ENCODE data around the gene EPB41L4A. TPM values are rescaled to one million over a fixed set of nuclear protein-coding genes. Genes with fewer than 3 reads are reported as not detected.

EPB41L4A gene
- total RNA-seq, 1 experiment from 2014 or later, result 28.6 TPM

DNA sequence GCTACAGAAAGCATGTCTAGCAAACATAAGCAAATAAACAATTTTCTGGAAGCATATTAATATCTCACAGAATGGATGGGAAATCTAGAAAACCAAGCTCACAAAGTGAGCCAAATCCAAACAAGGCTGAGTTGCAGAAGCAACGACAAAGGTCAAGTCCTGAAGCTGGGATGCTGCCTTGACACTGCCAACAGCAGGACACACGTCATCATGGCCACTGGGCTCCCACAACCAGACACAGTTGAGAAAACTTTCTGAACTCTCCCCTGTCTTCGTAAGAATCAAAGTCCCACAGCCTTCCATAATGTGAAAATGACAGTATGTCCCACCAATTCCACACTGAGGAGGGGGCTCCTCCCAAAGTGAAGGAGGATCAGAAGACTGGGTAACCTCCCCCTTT, 37.6 kb downstream of the EPB41L4A start:
- intact Hi-C loops (cut with micrococcal nuclease; ENCODE audit: unreplicated experiment), result no loop called here
- Mint-ChIP-seq H3K9me3 (ENCODE audit: low read depth, unreplicated experiment) (no peaks in the 10 kb centered on the region), H3K27ac (ENCODE audit: unreplicated experiment) (no peak overlapping the region), H3K36me3 (ENCODE audit: insufficient read depth, unreplicated experiment) (no peaks in the 10 kb centered on the region), H3K27me3 (ENCODE audit: unreplicated experiment) (no peaks in the 10 kb centered on the region), H3K4me3 (ENCODE audit: low read depth, unreplicated experiment) (no peak overlapping the region), H3K4me1 (ENCODE audit: low read depth, unreplicated experiment) (no peaks in the 10 kb centered on the region)
- no peak for DNase-seq
- no TSS peak for BruUV-seq (replicated peaks)
- TF ChIP-seq, protein P1, sequence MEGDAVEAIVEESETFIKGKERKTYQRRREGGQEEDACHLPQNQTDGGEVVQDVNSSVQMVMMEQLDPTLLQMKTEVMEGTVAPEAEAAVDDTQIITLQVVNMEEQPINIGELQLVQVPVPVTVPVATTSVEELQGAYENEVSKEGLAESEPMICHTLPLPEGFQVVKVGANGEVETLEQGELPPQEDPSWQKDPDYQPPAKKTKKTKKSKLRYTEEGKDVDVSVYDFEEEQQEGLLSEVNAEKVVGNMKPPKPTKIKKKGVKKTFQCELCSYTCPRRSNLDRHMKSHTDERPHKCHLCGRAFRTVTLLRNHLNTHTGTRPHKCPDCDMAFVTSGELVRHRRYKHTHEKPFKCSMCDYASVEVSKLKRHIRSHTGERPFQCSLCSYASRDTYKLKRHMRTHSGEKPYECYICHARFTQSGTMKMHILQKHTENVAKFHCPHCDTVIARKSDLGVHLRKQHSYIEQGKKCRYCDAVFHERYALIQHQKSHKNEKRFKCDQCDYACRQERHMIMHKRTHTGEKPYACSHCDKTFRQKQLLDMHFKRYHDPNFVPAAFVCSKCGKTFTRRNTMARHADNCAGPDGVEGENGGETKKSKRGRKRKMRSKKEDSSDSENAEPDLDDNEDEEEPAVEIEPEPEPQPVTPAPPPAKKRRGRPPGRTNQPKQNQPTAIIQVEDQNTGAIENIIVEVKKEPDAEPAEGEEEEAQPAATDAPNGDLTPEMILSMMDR (IDR thresholded peaks at IDR 0.05; ENCODE audit: unreplicated experiment), result no peak
- CTCF ChIA-PET, result no interaction called here

DNA sequence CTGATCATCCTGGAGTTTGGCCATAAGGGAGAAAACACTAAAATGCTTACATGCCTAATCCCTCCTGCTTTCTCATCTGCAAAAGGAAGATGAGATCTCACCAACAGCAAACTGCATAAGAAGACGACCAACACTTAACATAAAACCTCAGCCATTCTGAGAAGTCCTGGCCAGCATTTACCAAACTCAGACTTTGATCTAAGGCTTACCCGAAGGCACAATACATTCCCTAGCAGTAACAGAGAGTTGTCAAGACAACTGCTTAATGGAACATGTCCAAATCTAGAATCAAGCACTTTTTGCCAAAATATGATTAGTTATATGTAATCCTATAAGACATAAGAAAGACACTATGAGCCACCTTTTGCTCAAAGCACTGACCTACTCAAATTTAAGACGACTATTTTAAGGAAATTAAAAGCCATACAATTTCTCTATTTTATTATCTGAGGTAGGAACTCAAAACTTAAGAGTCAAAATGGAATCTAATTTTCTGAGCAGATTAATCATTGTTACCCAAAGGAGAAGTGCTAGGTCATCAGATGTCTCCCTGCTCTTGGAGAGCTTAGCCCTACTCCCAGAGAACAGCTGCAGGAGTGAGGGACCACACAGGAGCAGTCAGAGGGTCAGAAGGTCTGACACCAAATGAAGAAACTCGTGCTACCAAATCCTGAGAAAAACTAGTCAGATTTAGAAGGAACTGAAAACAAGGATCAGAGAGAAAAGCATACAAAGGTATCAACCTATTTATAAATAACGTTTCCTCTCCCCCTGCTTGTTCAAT, 39.3 kb downstream of the EPB41L4A start:
- H3K9me3 Mint-ChIP-seq (ENCODE audit: low read depth, unreplicated experiment), result no peaks in the 10 kb centered on the region
- CTCF ChIA-PET, result no interaction called here
- intact Hi-C loops (cut with micrococcal nuclease; ENCODE audit: unreplicated experiment), result no loop called here
- TF ChIP-seq, protein P1 (IDR thresholded peaks at IDR 0.05; ENCODE audit: unreplicated experiment), result no peak
- DNase-seq, result no peak
- BruUV-seq (replicated peaks), result no TSS peak
- no peaks in the 10 kb centered on the region for H3K27me3 Mint-ChIP-seq (ENCODE audit: unreplicated experiment)
- H3K4me3 Mint-ChIP-seq (ENCODE audit: low read depth, unreplicated experiment), result no peak overlapping the region
- no peaks in the 10 kb centered on the region for H3K36me3 Mint-ChIP-seq (ENCODE audit: insufficient read depth, unreplicated experiment)
- H3K4me1 Mint-ChIP-seq (ENCODE audit: low read depth, unreplicated experiment), result no peaks in the 10 kb centered on the region
- no peak overlapping the region for H3K27ac Mint-ChIP-seq (ENCODE audit: unreplicated experiment)

GRCh38 chr5:112374818-112375217, 44.3 kb downstream of the EPB41L4A start:
- intact Hi-C loops (cut with micrococcal nuclease; ENCODE audit: unreplicated experiment), result no loop called here
- Mint-ChIP-seq H3K4me3 (ENCODE audit: low read depth, unreplicated experiment) (no peak overlapping the region), H3K9me3 (ENCODE audit: low read depth, unreplicated experiment) (no peaks in the 10 kb centered on the region), H3K36me3 (ENCODE audit: insufficient read depth, unreplicated experiment) (no peaks in the 10 kb centered on the region), H3K27me3 (ENCODE audit: unreplicated experiment) (no peaks in the 10 kb centered on the region), H3K4me1 (ENCODE audit: low read depth, unreplicated experiment) (peaks cover 9% of the 10 kb centered on the region), H3K27ac (ENCODE audit: unreplicated experiment) (no peak overlapping the region)
- TF ChIP-seq, protein P1 (IDR thresholded peaks at IDR 0.05; ENCODE audit: unreplicated experiment), result no peak
- no peak for DNase-seq
- no TSS peak for BruUV-seq (replicated peaks)
- CTCF ChIA-PET, result no interaction called here

GRCh38 chr5:112374356-112374755, 44.7 kb downstream of the EPB41L4A start:
- intact Hi-C loops (cut with micrococcal nuclease; ENCODE audit: unreplicated experiment), result no loop called here
- TF ChIP-seq, protein P1 (IDR thresholded peaks at IDR 0.05; ENCODE audit: unreplicated experiment), result no peak
- Mint-ChIP-seq H3K27ac (ENCODE audit: unreplicated experiment) (no peak overlapping the region), H3K9me3 (ENCODE audit: low read depth, unreplicated experiment) (no peaks in the 10 kb centered on the region), H3K4me1 (ENCODE audit: low read depth, unreplicated experiment) (peaks cover 9% of the 10 kb centered on the region), H3K36me3 (ENCODE audit: insufficient read depth, unreplicated experiment) (no peaks in the 10 kb centered on the region), H3K4me3 (ENCODE audit: low read depth, unreplicated experiment) (no peak overlapping the region), H3K27me3 (ENCODE audit: unreplicated experiment) (no peaks in the 10 kb centered on the region)
- CTCF ChIA-PET, result interaction anchor here (0.7 kb wide), 1 partner anchor 1058 kb away, joined by 3 read pairs; no protein-coding TSS in a partner anchor
- BruUV-seq (replicated peaks), result no TSS peak
- no peak for DNase-seq
